Astrocyte of the cerebellum (primary cell): Measurements from ENCODE around the gene CERT1.
A peak's percentile ranks its signal among the peaks of the same experiment; 100 is the strongest.
"Not testable (repeated sequence)": the region's sequence is repeated elsewhere in the genome, so short reads cannot be mapped to it uniquely, and the experiment has no call there.

Source experiments
- DNase-seq: peaks from one replicate; pipeline ENCODE4 v3.0.0-alpha.2; 2011; ENCODE audit warnings: low read depth
- H3K4me3 ChIP-seq: 2 replicates; pipeline ENCODE4 v1.5.1; 2011; ENCODE audit warnings: mild to moderate bottlenecking, low read depth, low read length, moderate library complexity
- CTCF ChIP-seq: IDR thresholded peaks from 2 replicates; pipeline ENCODE4 v1.5.1; 2012; ENCODE audit warnings: low read length, low read depth, moderate library complexity, mild to moderate bottlenecking; ENCODE audit errors: missing control alignments
- in situ Hi-C: cut with HindIII; loops from 2 replicates; pipeline ENCODE4 v1.10.0; 2017; ENCODE audit warnings: low sequenced_read_pairs

CERT1 gene

GRCh38 chr5:75509956-75510355 lies 1.5 kb downstream of the CERT1 start:
- TF ChIP-seq CTCF = no peak
- no peak for DNase-seq
- H3K4me3 ChIP-seq = peak overlapping the region; percentile 78
- in situ Hi-C loops = no loop called here

GRCh38 chr5:75509546-75509945 lies 1.9 kb downstream of the CERT1 start:
- no peak for TF ChIP-seq CTCF
- in situ Hi-C loops = no loop called here
- peak overlapping the region; percentile 78 for H3K4me3 ChIP-seq

GRCh38 chr5:75507841-75508240 lies 3.6 kb downstream of the CERT1 start:
- TF ChIP-seq CTCF = no peak
- no peak for DNase-seq
- H3K4me3 ChIP-seq = no peak overlapping the region
- in situ Hi-C loops = no loop called here

More at GRCh38 chr5:75509546-75509945, 1.9 kb downstream of the CERT1 start:
- no peak for DNase-seq

DNA sequence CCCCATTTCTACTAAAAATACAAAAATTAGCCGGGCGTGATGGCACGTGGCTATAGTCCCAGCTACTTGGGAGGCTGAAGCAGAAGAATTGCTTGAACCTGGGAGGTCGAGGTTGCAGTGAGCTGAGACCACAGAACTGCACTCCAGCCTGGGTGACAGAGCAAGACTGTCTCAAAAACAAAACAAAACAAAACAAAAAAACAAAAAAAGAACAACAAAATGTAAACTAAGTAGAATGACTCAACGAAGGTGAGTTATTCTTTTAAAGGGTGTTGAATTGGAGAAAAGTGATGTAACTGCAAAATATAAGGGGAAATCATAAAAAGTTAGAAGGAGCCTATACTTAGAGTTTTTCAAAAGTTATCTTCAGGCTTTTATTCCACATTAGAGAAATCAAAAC lies 6.3 kb downstream of the CERT1 start:
- H3K4me3 ChIP-seq, in situ Hi-C loops, DNase-seq: not testable (repeated sequence)

DNA sequence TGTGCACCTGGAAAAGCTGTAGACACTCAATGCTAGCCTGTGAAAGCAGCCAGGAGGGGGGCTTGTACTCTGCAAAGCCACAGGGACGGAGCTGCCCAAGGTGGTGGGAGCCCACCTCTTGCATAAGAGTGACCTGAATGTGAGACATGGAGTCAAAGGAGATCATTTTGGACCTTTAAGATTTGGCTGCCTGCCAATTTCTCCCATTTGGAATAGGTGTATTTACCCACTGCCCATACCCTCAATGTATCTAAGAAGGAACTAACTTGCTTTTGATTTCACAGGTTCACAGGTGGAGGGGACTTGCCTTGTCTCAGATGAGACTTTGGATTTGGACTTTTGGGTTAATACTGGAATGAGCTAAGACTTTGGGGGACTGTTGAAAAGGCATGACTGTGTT lies 12.6 kb downstream of the CERT1 start:
- in situ Hi-C loops, H3K4me3 ChIP-seq, DNase-seq: not testable (repeated sequence)

DNA sequence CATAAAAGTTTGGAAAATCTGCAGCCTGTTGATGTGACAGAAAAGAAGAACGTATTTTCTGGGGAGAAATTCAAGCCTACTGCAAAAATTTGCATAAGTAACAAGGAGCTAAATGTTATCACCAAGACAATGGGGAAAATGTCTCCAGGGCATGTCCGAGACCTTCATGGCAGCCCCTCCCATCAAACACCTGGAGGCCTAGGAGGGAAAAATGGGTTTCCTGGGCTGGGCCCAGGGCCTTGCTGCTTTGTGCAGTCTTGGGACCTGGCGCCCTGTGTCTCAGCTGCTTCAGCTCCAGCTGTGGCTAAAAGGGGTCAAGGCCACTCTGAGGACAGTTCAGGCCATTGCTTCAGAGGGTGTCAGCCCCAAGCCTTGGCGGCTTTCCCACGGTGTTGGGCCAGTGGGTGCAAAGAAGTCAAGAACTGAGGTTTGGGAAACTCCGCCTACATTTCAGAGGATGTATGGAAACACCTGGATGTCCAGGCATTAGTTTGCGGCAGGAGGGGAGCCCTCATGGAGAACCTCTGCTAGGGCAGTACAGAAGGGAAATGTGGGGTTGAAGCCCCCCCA lies 13.1 kb downstream of the CERT1 start:
- no peak for DNase-seq
- no peak for TF ChIP-seq CTCF
- in situ Hi-C loops = no loop called here
- no peak overlapping the region for H3K4me3 ChIP-seq

GRCh38 chr5:75496026-75496425 lies 15.4 kb downstream of the CERT1 start:
- H3K4me3 ChIP-seq = no peak overlapping the region
- TF ChIP-seq CTCF = no peak
- DNase-seq = no peak
- in situ Hi-C loops = no loop called here

- TF ChIP-seq CTCF = no peak
- DNase-seq = no peak
- in situ Hi-C loops = no loop called here
- no peak overlapping the region for H3K4me3 ChIP-seq
Measured at GRCh38 chr5:75491621-75492020, 19.8 kb downstream of the CERT1 start.

GRCh38 chr5:75489847-75490246 lies 21.6 kb downstream of the CERT1 start:
- H3K4me3 ChIP-seq, in situ Hi-C loops, DNase-seq: not testable (repeated sequence)
